KMS-11 (cell line): ENCODE measurements around the gene BRAP.
"Not testable (repeated sequence)": the region's sequence is repeated elsewhere in the genome, so short reads cannot be mapped to it uniquely, and the experiment has no call there.

Experiments
- H2AFZ ChIP-seq: fragments of 200-600 bp; sonication (generic); 2 replicates; pipeline ENCODE4 v1.6.1; 2016; ENCODE audit warnings: antibody characterized with exemption, mixed run types, low read depth
- H3K27ac ChIP-seq: fragments of 200-600 bp; sonication (generic); 2 replicates; pipeline ENCODE4 v1.6.1; 2016; ENCODE audit warnings: mild to moderate bottlenecking, mixed run types
- H3K27me3 ChIP-seq: fragments of 200-600 bp; sonication (generic); 2 replicates; pipeline ENCODE4 v1.6.1; 2017; ENCODE audit warnings: mild to moderate bottlenecking, low read depth, mixed run types, moderate library complexity; ENCODE audit not compliant: insufficient read depth
- H3K36me3 ChIP-seq: fragments of 200-600 bp; sonication (generic); 2 replicates; pipeline ENCODE4 v1.6.1; 2017; ENCODE audit warnings: mild to moderate bottlenecking, mixed run types; ENCODE audit not compliant: insufficient read depth
- H3K4me1 ChIP-seq: fragments of 200-600 bp; sonication (generic); 2 replicates; pipeline ENCODE4 v1.6.1; 2016; ENCODE audit warnings: mild to moderate bottlenecking, low read depth, mixed run types; ENCODE audit not compliant: poor library complexity, severe bottlenecking
- H3K4me2 ChIP-seq: fragments of 200-600 bp; sonication (generic); 2 replicates; pipeline ENCODE4 v1.7.0; 2016; ENCODE audit warnings: mild to moderate bottlenecking, mixed run types
- H3K4me3 ChIP-seq: fragments of 200-600 bp; sonication (generic); IDR thresholded peaks from 2 replicates; pipeline ENCODE4 v1.6.1; 2017; ENCODE audit warnings: low read depth, low read length, mixed read lengths; ENCODE audit not compliant: insufficient read depth
- H3K79me2 ChIP-seq: fragments of 200-600 bp; sonication (generic); 2 replicates; pipeline ENCODE4 v1.6.1; 2016; ENCODE audit warnings: low read depth, mixed run types; ENCODE audit not compliant: insufficient read depth
- H3K9ac ChIP-seq: fragments of 200-600 bp; sonication (generic); 2 replicates; pipeline ENCODE4 v1.6.1; 2016; ENCODE audit warnings: mild to moderate bottlenecking, mixed run types
- H4K20me1 ChIP-seq: fragments of 200-600 bp; sonication (generic); 2 replicates; pipeline ENCODE4 v1.6.1; 2016; ENCODE audit warnings: mild to moderate bottlenecking, mixed run types; ENCODE audit not compliant: insufficient read depth
- CTCF ChIP-seq: fragments of 200-600 bp; sonication (generic); conservative IDR thresholded peaks from 2 replicates; pipeline ENCODE4 v1.6.1; 2017; ENCODE audit warnings: low read depth, mild to moderate bottlenecking, antibody characterized with exemption, low read length, moderate library complexity, mixed read lengths

Gene BRAP

GRCh38 chr12:111728795-111729194 lies 43.0 kb upstream of the BRAP start:
- Histone ChIP-seq H3K9ac (no peak overlapping the region), H4K20me1 (no peaks in the 10 kb centered on the region), H3K79me2 (no peaks in the 10 kb centered on the region), H3K27ac (no peak overlapping the region), H3K36me3 (no peaks in the 10 kb centered on the region), H3K4me2 (no peak overlapping the region), H2AFZ (no peak overlapping the region), H3K4me3 (no peak overlapping the region), H3K27me3 (no peaks in the 10 kb centered on the region), H3K4me1 (no peaks in the 10 kb centered on the region)
- no peak for TF ChIP-seq CTCF

GRCh38 chr12:111723646-111724360 lies 38.0 kb upstream of the BRAP start:
- not testable (repeated sequence) for H4K20me1 ChIP-seq, H2AFZ ChIP-seq, H3K4me2 ChIP-seq, H3K4me3 ChIP-seq, H3K79me2 ChIP-seq, H3K27ac ChIP-seq, H3K4me1 ChIP-seq, H3K9ac ChIP-seq, H3K36me3 ChIP-seq, H3K27me3 ChIP-seq

GRCh38 chr12:111720457-111720856 lies 34.7 kb upstream of the BRAP start:
- Histone ChIP-seq H3K4me3 (no peak overlapping the region), H3K27me3 (no peaks in the 10 kb centered on the region), H3K79me2 (no peaks in the 10 kb centered on the region), H3K4me2 (no peak overlapping the region), H4K20me1 (no peaks in the 10 kb centered on the region), H3K9ac (no peak overlapping the region), H3K27ac (no peak overlapping the region), H3K36me3 (no peaks in the 10 kb centered on the region), H2AFZ (no peak overlapping the region), H3K4me1 (no peaks in the 10 kb centered on the region)
- no peak for TF ChIP-seq CTCF

- not testable (repeated sequence) for H3K36me3 ChIP-seq, H3K27me3 ChIP-seq, H3K79me2 ChIP-seq, H3K4me1 ChIP-seq, H3K27ac ChIP-seq, H3K4me2 ChIP-seq, H4K20me1 ChIP-seq, H2AFZ ChIP-seq, H3K9ac ChIP-seq, H3K4me3 ChIP-seq
Measured at GRCh38 chr12:111719316-111719715, 33.6 kb upstream of the BRAP start.

- H3K27me3 ChIP-seq: no peaks in the 10 kb centered on the region
- H3K4me1 ChIP-seq: no peaks in the 10 kb centered on the region
- no peaks in the 10 kb centered on the region for H4K20me1 ChIP-seq
- no peaks in the 10 kb centered on the region for H3K79me2 ChIP-seq
- no peak for TF ChIP-seq CTCF
- no peak overlapping the region for H3K9ac ChIP-seq
- H3K27ac ChIP-seq: no peak overlapping the region
- H3K36me3 ChIP-seq: no peaks in the 10 kb centered on the region
- H3K4me3 ChIP-seq: no peak overlapping the region
- H2AFZ ChIP-seq: no peak overlapping the region
- H3K4me2 ChIP-seq: no peak overlapping the region
Measured at GRCh38 chr12:111715279-111715678, 29.5 kb upstream of the BRAP start.
